ENCODE results near the gene DOHH. TPM values are rescaled to one million over a fixed set of nuclear protein-coding genes. Genes with fewer than 3 reads are reported as not detected.
"Not testable (repeated sequence)": the region's sequence is repeated elsewhere in the genome, so short reads cannot be mapped to it uniquely, and the experiment has no call there.

The DOHH gene
- total RNA-seq, 2 donors from 2014 or later = 8.8 to 13.6 TPM

DNA sequence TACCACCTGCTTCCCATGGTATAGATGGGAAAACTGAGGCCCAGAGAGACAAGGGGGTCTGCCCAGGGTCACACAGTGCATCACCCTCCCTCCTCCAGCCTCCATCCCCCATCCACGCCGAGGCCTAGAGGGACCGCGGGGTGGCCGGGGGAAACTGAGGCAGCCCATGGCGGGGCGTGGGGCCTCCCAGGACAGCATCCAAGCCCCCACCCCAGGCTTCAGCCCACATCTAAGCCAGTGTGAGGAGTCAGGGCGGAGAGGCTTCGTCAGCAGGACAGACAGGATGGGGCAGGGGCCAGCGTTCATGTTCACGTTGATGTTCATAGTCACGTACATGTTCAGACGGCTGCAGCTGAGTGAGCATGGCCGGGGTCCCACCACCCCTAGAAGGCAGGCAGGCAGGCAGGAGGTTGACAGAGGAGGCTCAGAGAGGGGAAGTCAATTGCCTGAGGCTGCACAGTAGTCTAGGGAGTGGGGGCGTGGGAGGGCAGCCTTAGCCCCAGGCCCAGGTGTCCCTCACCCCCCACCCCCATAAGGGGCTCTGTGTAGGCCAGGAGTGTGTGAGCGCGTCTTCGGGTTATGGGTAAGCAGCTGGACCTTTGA is 43.4 kb downstream of the DOHH start:
- DNase-seq = no peak
- intact Hi-C loops (cut with DNase I, micrococcal nuclease) = no loop called here
- ATAC-seq = no peak

DNA sequence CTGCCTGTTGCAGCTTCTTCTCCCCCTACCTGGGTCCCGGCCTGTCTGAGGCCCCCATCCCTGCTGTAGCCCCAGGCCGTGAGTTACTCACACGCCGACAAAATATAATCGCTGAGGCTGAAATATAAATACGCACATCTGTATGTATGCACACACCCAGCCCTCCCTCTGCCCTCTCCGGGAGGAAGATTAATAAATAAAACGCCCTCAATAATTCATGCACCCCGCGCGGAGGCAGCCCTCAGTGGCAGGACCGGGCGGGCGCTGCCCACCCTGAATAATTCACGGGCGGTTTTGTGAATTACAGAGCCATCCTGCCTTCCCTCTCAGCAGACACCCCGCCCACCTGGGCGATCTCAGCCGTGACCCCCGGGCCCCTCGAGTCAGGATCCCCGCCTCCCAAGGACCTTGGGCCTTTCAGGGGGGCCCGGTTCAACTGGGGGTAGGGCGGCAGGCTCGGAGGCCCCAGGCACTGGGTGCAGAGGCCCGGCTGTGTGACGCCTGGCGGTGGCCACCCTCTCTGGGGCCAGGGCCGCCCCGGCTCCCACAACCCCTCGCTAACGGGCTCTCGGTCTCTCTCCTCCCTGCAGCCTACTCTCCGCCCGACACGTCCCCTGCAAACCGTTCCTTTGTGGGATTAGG is 44.4 kb downstream of the DOHH start:
- intact Hi-C loops (cut with DNase I, micrococcal nuclease) = no loop called here
- ATAC-seq = no peak
- no peak for DNase-seq

DNA sequence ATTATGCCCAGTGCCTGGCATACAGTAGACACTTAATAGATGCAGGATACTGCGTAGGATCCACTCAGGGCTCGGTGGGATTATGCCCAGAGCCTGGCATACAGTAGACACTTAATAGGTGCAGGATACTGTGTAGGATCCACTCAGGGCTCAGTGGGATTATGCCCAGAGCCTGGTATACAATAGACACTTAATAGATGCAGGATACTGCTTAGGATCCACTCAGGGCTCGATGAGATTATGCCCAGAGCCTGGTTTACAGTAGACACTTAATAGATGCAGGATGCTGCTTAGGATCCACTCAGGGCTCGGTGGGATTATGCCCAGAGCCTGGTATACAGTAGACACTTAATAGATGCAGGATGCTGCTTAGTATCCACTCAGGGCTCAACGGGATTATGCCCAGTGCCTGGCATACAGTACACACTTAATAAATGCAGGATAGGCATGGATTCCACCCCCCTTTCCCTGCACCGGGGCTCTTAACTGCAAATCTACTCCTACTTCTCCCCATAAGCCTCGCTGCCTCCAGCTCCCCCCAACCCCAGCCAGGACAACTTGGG is 45.0 kb downstream of the DOHH start:
- intact Hi-C loops (cut with DNase I, micrococcal nuclease) = no loop called here

DNA sequence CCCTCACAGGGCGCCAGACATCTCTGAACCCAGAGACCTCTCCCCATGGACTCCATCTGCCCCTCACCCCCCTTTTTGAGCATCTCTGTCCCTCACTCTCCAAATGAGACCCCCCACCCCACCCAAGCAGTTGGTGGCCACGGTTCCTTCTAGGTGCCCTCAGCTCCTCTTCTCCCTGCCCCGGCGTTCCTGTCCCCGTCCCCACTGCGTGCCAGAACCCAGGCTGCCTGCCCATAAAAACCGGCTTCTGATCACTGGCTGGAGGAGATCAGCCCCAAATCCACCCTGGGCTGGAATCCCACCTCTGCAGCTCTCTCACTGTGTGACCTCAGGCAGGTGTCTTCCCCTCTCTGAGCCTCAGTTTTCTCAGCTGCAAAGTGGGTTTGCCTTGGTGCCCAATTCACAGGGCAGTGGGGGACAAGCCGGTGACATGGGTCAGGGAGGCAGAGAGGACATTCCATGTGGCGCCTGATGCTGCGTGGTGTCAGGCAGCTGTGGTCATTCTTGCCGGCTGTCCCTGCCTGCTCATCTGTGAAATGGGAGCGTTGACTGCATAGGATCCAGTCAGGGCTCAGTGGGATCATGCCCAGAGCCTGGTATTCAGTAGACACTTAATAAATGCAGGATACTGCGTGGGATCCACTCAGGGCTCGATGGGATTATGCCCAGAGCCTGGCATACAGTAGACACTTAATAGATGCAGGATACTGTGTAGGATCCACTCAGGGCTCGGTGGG is 45.6 kb downstream of the DOHH start:
- DNase-seq = no peak
- intact Hi-C loops (cut with DNase I, micrococcal nuclease) = no loop called here
- no peak for ATAC-seq

More for the DNA sequence above, 45.0 kb downstream of the DOHH start:
- no peak for ATAC-seq
- no peak for DNase-seq

DNA sequence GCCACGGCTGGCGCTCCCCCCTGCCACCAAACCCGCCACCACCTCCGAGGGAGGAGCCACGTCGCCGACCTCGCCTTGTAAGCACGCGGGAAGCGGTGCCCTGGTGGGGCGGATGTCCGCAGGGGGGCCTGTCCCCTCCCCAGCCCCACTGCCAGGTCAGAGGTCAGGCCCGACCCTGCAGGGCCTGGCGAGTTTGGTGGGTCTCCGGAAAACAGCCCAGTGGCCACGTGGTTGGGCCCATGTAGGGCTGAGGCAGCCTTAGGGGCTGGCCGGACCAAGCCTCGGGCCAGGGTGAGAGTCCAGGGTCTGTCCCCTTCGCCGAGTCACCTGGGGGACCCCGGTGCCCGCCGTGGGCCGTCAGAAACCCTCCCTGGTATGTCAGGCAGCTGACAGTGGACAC is 46.6 kb downstream of the DOHH start:
- intact Hi-C loops (cut with DNase I, micrococcal nuclease) = no loop called here
- ATAC-seq = no peak
- no peak for DNase-seq

DNA sequence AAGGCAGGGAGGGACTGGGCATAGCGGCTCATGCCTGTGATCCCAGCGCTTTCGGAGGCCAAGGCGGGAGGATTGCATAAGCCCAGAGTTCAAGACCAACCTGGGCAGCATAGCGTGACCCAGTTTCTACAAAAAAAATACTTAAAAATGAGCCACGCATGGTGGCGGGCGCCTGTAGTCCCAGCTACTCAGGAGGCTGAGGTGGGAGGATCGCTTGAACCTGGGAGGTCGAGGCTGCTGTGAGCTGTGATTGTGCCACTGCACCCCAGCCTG is 47.6 kb downstream of the DOHH start:
- ATAC-seq; intact Hi-C loops (cut with DNase I, micrococcal nuclease); DNase-seq: not testable (repeated sequence)

DNA sequence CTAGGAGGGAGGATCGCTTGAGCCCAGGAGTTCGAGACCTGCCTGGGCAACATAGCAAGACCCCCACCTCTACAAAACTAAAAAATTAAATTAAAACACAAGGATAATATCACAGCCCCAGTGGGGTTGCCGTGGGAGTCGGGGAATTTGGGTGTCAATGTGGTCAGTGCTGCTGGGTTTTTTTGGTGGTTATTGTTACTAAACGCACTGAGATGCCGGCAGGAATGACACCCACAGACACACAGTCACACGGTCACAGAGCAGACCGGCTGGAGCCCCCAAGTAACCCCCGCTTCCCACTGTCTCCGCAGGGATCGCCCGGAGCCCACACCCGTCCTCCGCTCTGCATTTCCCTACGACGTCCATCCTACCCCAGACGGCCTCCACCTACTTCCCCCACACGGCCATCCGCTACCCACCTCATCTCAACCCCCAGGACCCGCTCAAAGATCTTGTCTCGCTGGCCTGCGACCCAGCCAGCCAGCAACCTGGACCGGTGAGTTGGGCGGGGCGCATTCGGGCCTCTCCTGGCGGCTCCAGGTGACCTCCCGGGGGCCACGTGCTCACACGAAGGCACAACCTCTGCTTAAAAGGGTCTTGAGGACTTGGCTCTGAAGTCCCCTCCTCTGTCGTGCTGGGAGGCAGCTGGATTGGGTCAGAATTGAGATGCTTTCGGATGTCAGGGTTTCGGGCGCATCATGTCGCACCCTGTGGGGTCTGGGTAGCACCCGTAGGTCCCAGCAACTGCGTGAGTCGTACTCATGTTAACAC is 48.1 kb downstream of the DOHH start:
- DNase-seq (no peak), ATAC-seq (no peak)
- intact Hi-C loops (cut with DNase I, micrococcal nuclease) = no loop called here

DNA sequence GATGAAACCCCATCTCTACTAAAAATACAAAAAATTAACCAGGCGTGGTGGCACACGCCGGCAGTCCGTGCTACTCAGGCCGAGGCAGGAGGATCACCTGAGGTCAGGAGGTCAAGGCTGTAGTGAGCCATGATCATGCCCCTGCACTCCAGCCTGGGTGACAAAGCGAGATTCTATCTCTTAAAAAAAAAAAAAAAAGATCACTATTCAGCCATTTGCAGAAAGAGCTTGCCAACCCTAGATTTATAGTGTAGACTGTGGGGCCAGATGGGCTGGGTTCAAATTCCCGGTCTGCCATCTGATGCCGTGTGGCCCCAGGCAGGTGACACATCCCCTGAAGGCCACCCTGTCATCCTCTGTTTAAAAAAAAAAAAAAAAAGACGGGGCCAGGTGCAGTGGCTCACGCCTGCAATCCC is 49.0 kb downstream of the DOHH start:
- DNase-seq (no peak), ATAC-seq (no peak)
- intact Hi-C loops (cut with DNase I, micrococcal nuclease) = no loop called here

DNA sequence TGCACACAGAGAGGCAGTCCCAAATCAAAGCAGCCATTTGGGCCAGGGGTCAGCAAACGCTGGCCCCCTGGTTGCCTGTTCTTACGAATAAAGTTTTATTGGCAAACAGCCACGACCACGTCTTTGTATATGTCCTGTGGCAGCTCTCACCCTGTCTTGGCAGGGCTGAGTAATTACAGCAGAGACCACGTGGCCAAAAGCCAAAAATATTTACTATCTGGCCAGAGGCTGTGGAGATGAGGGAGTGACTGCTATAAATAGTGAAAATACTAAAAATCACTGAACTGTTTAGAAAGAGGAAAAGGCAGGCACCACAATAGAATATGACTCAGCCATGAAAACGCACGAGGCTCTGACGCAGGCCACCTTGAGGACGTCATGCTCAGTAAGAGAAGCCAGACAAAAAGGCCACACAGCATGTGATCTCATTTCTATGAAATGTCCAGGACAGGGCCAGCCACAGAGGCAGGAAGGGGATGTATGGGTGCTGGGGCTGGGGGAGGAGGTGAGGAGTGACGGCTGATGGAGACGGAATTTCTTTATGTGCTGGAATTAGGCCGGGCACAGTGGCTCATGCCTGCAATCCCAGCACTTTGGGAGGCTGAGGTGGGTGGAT is 49.6 kb downstream of the DOHH start:
- DNase-seq = peak in 1 of 2 donors; percentile 75
- ATAC-seq = peak; percentile 44
- intact Hi-C loops (cut with DNase I, micrococcal nuclease) = no loop called here

DNA sequence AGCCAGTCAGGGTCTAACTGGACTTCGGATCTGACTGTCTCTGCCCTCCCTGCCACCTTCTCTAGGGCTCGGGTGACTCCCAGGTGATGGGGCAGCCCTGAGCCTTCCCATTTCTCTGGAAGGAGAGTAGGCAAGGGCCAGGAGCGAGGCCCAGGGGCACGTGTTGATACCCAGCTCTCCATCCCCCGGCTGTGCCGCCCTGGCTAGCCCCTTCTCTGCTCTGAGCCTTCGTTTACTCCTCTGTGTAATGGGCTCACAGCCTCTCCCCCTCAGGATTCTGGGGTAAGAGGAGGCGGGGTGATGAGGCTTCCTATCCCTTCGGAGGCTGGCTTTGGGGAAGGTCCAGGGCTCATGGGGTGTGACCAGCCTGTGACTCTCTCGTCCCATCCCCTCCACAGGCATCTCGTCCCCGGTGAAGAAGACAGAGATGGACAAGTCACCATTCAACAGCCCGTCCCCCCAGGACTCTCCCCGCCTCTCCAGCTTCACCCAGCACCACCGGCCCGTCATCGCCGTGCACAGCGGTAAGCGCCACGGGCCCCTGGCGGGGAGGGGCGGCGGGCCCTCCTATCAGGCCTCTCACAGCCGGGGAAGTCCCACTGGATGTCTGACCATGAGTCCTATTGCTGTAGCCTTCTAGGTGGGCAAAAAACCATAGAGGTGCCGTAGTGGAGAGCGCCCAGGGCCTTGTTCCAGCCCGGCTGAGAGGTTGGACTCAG is 51.7 kb downstream of the DOHH start:
- intact Hi-C loops (cut with DNase I, micrococcal nuclease) = loop anchor here in 1 of 2 donors (10.0 kb wide), 1 partner anchor 124 kb away; no protein-coding TSS in a partner anchor
- ATAC-seq = no peak
- DNase-seq = no peak

DNA sequence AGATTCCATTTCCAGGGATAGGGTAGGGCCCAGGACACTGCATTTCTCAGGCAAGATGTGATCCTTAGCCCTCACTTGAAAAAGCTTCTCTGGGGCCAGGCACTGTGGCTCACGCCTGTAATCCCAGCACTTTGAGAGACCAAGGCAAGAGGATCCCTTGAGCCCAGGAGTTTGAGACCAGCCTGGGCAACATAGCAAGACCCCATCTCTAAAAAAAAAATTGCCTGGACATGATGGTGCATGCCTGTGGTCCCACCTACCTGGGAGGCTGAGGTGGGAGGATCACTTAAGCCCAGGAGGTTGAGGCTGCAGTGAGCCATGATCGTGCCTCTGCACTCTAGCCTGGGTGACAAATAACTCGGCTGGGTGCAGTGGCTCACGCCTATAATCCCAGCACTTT is 53.8 kb downstream of the DOHH start:
- not testable (repeated sequence) for DNase-seq, ATAC-seq
- intact Hi-C loops (cut with DNase I, micrococcal nuclease) = loop anchor here in 1 of 2 donors (10.0 kb wide), 1 partner anchor 122 kb away; no protein-coding TSS in a partner anchor

DNA sequence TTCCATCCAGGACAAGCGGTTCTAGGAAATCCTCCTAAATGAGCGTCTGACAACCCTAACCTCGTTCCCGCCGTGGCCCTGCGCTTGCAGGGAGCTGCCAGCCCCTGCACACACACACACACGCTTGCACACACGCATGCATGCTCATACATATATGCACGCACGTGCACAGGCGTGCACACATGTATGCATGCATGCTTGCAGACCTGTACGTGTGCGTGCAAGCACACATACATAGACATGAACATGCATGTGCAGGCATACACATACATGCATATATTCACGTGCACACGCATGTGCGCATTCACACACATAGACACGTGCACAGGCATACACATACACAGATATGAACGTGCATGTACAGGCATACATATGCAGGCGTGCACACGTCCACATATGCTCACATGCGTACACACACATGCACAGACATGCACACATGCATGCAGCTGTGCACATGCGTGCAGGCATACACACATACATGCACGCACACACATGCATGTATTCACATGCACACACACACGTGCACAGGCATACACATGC is 55.7 kb downstream of the DOHH start:
- ATAC-seq (no peak), DNase-seq (no peak)
- intact Hi-C loops (cut with DNase I, micrococcal nuclease) = loop anchor here in 1 of 2 donors (10.0 kb wide), 1 partner anchor 120 kb away; no protein-coding TSS in a partner anchor

DNA sequence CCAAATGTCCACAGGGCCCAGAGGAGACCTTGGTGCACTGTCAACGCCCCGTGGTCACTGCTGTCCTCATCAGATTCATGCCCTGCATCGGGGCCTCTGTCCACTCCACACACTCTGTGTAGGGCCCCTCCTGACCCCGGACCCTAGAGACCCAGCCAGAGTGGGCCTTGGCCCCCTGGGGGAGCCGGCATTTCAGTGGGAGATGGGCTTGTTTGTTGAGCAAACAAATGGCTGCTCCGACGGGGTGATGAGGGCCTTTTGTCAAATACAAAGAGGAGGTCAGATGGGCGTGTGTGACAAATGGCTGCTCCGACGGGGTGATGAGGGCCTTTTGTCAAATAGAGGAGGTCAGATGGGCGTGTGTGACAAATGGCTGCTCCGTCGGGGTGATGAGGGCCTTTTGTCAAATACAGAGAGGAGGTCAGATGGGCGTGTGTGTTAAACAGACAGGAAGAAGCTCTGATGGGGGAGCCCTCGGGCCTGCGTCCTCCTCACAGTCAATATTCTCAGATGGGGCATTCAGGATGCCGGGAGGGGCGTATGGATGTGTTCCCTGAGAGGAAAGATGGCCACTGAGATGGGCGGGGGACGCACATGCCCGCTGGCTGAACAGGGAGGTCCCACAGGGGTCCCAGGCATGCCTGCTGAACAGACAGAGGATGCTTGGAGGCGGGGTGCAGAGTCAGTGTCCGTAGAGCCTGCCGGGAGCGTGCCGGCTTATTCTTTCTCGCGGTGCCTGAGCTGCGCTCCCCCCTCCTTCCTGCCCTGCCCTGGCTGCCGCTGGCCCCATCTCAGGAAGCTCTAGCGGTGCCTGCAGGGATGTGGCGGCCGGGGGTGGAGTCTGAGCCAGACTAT is 56.4 kb downstream of the DOHH start:
- no peak for ATAC-seq
- no peak for DNase-seq
- intact Hi-C loops (cut with DNase I, micrococcal nuclease) = loop anchor here in 1 of 2 donors (10.0 kb wide), 1 partner anchor 119 kb away; no protein-coding TSS in a partner anchor

DNA sequence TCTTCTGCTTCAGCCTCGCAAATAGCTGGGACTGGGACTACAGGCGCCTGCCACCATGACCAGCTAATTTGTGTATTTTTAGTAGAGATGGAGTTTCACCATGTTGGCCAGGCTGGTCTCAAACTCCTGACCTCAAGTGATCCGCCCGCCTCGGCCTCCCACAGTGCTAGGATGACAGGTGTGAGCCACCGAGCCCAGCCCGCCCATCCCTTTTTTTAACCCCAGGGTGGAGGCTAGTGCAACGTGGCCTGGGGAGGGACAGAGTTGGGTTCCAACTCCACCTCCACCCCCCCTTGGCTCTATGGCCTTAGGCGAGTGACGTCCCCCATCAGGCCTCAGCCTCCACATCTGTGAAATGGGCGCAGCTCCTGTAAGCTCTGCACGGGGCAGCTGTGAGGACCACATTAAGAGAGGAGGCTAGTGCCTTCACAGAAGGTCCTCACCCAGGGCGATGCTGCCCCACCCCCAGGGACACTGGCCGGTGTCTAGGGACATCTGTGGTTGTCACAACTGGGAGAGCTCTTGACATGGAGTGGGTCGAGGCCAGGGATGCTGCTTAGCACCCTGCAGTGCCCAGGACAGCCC is 57.9 kb downstream of the DOHH start:
- intact Hi-C loops (cut with DNase I, micrococcal nuclease) = loop anchor here in 1 of 2 donors (10.0 kb wide), 1 partner anchor 118 kb away; no protein-coding TSS in a partner anchor
- ATAC-seq (no peak), DNase-seq (no peak)

DNA sequence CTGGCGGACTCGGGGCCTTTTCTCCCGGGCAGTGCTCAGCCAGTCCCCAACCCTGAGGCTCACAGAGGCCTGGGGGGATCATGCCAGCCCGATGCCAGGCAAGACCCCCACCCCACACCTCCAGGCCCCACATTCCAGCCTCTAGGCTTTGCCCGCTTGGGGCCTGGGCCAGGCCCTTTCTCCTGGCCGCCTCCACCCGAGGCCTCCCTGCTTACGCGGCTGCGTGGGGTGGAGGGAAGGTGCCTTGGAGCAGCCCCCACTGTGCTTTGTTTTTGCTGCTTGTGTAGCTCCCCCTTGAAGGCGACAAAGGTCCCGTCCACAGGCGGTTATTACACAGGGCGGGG is 58.5 kb downstream of the DOHH start:
- ATAC-seq = no peak
- no peak for DNase-seq
- intact Hi-C loops (cut with DNase I, micrococcal nuclease) = loop anchor here in 1 of 2 donors (10.0 kb wide), 1 partner anchor 117 kb away; no protein-coding TSS in a partner anchor
